HepG2 (cell line): Measurements from ENCODE around the gene FGF23. TPM values are rescaled to one million over a fixed set of nuclear protein-coding genes. Genes with fewer than 3 reads are reported as not detected.

Experiments used
- ATAC-seq: fragments of 200-7000 bp; cut with Tn5 transposase; 3 replicates; pipeline ENCODE4 v1.9.1; 2020; ENCODE audit warnings: mild to moderate bottlenecking, moderate library complexity
- BruUV-seq: library from RNA; stranded (reverse); fragments of 400-500 nt; replicated peaks from 2 replicates; lab custom pipeline; 2021; lab: Mats Ljungman, UMichigan
- CTCF ChIA-PET: fragments of 300-600 bp; formaldehyde crosslinking; extraction: SDS; loops from one replicate; lab custom pipeline; 2021; ENCODE audit warnings: low total read pairs, inconsistent platforms, low intra/inter-chr PET ratio; lab: Yijun Ruan, JAX
- POLR2A ChIA-PET: fragments of 350-600 bp; sonication (Branson Sonifier 250); formaldehyde crosslinking; loops from one replicate; lab custom pipeline; 2020; ENCODE audit warnings: antibody characterized with exemption, inconsistent platforms; lab: Yijun Ruan, JAX
- DNase-seq: peaks from one replicate; pipeline ENCODE4 v3.0.0-alpha.2; 2015; ENCODE audit warnings: low spot score
- FAIRE-seq: peaks from 3 replicates; lab custom pipeline; 2011; peaks lifted over from hg19 to GRCh38; lab: Jason Lieb, UNC
- H2AFZ ChIP-seq: one replicate; pipeline ENCODE4 v1.6.1; 2011; ENCODE audit warnings: low read length, inconsistent platforms
- H3K27ac ChIP-seq: fragments of 300-600 bp; 3 replicates; pipeline ENCODE4 v1.8.0; 2011; ENCODE audit warnings: mixed run types, mild to moderate bottlenecking, mixed read lengths, low read length, inconsistent platforms; ENCODE audit not compliant: insufficient read depth; ENCODE audit errors: extremely low read length
- H3K27me3 ChIP-seq, 2 experiments: fragments of 200-600 bp in 1 of 2; 2 replicates in 1 of 2; 3 replicates in 1 of 2; pipeline versions ENCODE4 v1.6.0 to v1.8.0; 2011; ENCODE audit warnings: low read length in 2 of 2, mild to moderate bottlenecking in 2 of 2, moderate library complexity in 2 of 2, inconsistent platforms in 1 of 2; ENCODE audit not compliant: insufficient read depth in 2 of 2, control insufficient read depth in 1 of 2
- H3K36me3 ChIP-seq, 2 experiments: fragments of 200-600 bp in 1 of 2; replicated peaks in 1 of 2; 2 replicates in 1 of 2; 3 replicates in 1 of 2; pipeline versions ENCODE4 v1.5.1 to v1.8.0; 2011; ENCODE audit warnings: low read length in 2 of 2, inconsistent platforms in 1 of 2; ENCODE audit not compliant: insufficient read depth in 2 of 2, control insufficient read depth in 1 of 2
- H3K4me1 ChIP-seq: 2 replicates; pipeline ENCODE4 v1.5.1; 2012; ENCODE audit warnings: low read length, inconsistent platforms; ENCODE audit not compliant: insufficient read depth
- H3K4me2 ChIP-seq: 2 replicates; pipeline ENCODE4 v1.6.0; 2011; ENCODE audit warnings: low read depth, low read length, inconsistent platforms
- H3K4me3 ChIP-seq, 3 experiments: fragments of 200-600 bp in 1 of 3; sonication (generic), shearing (Covaris generic) in 1 of 3; replicated peaks in 1 of 3; 2 replicates each; pipeline ENCODE4 v1.5.1; 2011 to 2016; ENCODE audit warnings: low read length in 3 of 3, inconsistent platforms in 2 of 3, low read depth in 2 of 3, mild to moderate bottlenecking in 2 of 3, control low read depth in 1 of 3, mixed read lengths in 1 of 3; ENCODE audit not compliant: insufficient read depth in 1 of 3
- H3K79me2 ChIP-seq: one replicate; pipeline ENCODE4 v1.6.1; 2011; ENCODE audit warnings: low read length, inconsistent platforms; ENCODE audit not compliant: insufficient read depth
- H3K9ac ChIP-seq: 2 replicates; pipeline ENCODE4 v1.6.0; 2011; ENCODE audit warnings: mild to moderate bottlenecking, low read depth, low read length, inconsistent platforms; ENCODE audit not compliant: insufficient read depth
- H3K9me3 ChIP-seq: 2 replicates; pipeline ENCODE4 v1.5.1; 2012; ENCODE audit warnings: mild to moderate bottlenecking, low read length
- H4K20me1 ChIP-seq: 2 replicates; pipeline ENCODE4 v1.6.0; 2011; ENCODE audit warnings: inconsistent platforms, mild to moderate bottlenecking, low read length, moderate library complexity; ENCODE audit not compliant: insufficient read depth
- DNMT1 ChIP-seq: sonication (generic); formaldehyde crosslinking; IDR thresholded peaks from 2 replicates; pipeline ENCODE4 v1.5.1; 2020; ENCODE audit warnings: mild to moderate bottlenecking, missing genetic modification reagents
- DPF2 ChIP-seq: sonication (generic); formaldehyde crosslinking; IDR thresholded peaks from 2 replicates; pipeline ENCODE4 v1.4.0; 2020; ENCODE audit warnings: mild to moderate bottlenecking, low read depth, missing genetic modification reagents, borderline replicate concordance
- HMGXB4 ChIP-seq, 2 experiments: sonication (generic) in 1 of 2; formaldehyde crosslinking in 1 of 2; IDR thresholded peaks; 2 replicates each; pipeline versions ENCODE4 v1.4.0 to v1.6.1; 2018 to 2020; ENCODE audit warnings: missing genetic modification reagents in 2 of 2, borderline replicate concordance in 1 of 2, low read depth in 1 of 2, mild to moderate bottlenecking in 1 of 2, missing biosample characterization in 1 of 2
- MXD3 ChIP-seq: IDR thresholded peaks from 2 replicates; pipeline ENCODE4 v1.6.1; 2016; ENCODE audit warnings: mild to moderate bottlenecking, missing biosample characterization, missing genetic modification reagents
- NCOA5 ChIP-seq: sonication (generic); formaldehyde crosslinking; IDR thresholded peaks from 2 replicates; pipeline ENCODE4 v1.4.0; 2020; ENCODE audit warnings: missing genetic modification reagents
- PRDM10 ChIP-seq: sonication (generic); formaldehyde crosslinking; IDR thresholded peaks from 2 replicates; pipeline ENCODE4 v1.4.0; 2020; ENCODE audit warnings: low read depth, missing genetic modification reagents
- RBAK ChIP-seq: sonication (generic); formaldehyde crosslinking; IDR thresholded peaks from 2 replicates; pipeline ENCODE4 v1.5.1; 2020; ENCODE audit warnings: mild to moderate bottlenecking, missing genetic modification reagents
- ZBTB14 ChIP-seq: sonication (generic); formaldehyde crosslinking; IDR thresholded peaks from 2 replicates; pipeline ENCODE4 v1.4.0; 2020; ENCODE audit warnings: missing genetic modification reagents
- ZNF646 ChIP-seq: sonication (generic); formaldehyde crosslinking; IDR thresholded peaks from 2 replicates; pipeline ENCODE4 v1.9.0; 2021; ENCODE audit warnings: mild to moderate bottlenecking, missing genetic modification reagents
- ZSCAN9 ChIP-seq: IDR thresholded peaks from 2 replicates; pipeline ENCODE4 v1.6.1; 2016; ENCODE audit warnings: borderline replicate concordance
- WGBS: methylation state at CpG from one replicate; pipeline ENCODE4 v1.1.6; 2017; ENCODE audit warnings: low lambda C conversion rate; 5-methylcytosine and 5-hydroxymethylcytosine counted together
- in situ Hi-C: cut with HindIII; loops from 2 replicates; pipeline ENCODE4 v1.10.0; 2017; ENCODE audit warnings: low pct_unique_long_range_greater_than_20kb; ENCODE audit not compliant: extremely low pct_ligation_motif_present
- intact Hi-C: fragments of 100-400 bp; cut with micrococcal nuclease; formaldehyde crosslinking; loops from one replicate; pipeline ENCODE4 v1.10.0; 2022; ENCODE audit not compliant: unreplicated experiment
- polyA plus RNA-seq, 8 experiments: library from polyadenylated mRNA; depleted of rRNA in 3 of 8; stranded (reverse) in 7 of 8; unstranded in 1 of 8; fragments of >200 nt; fragmentation: Illumina TruSeq in 4 of 8; extraction: Trizol in 4 of 8; gene quantifications; 2 replicates each; pipeline versions ENCODE4 v1.2.1 to v1.2.3, GENCODE V29; 2011 to 2016; ENCODE audit warnings: low read depth in 4 of 8, missing spikeins in 1 of 8, mixed read lengths in 1 of 8; ENCODE audit not compliant: insufficient read depth in 1 of 8
- total RNA-seq, 5 experiments: library from RNA; depleted of rRNA; stranded (reverse); fragments of >200 nt; fragmentation: Illumina TruSeq; extraction: Trizol; gene quantifications; 2 replicates each; pipeline ENCODE4 v1.2.3, GENCODE V29; 2016; ENCODE audit warnings: low read depth in 1 of 5

Gene FGF23
- total and polyA plus RNA-seq, 2 of the 13 experiments (the other 11 are each of a cell fraction or from before 2014, with no cell fraction given) = not detected

- H3K4me1 ChIP-seq = no peaks in the 10 kb centered on the region
- POLR2A ChIA-PET = no interaction called here
- no peak for TF ChIP-seq PRDM10 (CRISPR knock-in tag)
- TF ChIP-seq HMGXB4 (CRISPR knock-in tag; IDR thresholded peaks at IDR 0.05; ENCODE audit: borderline replicate concordance in 1 of 2, low read depth in 1 of 2) = no peak
- TF ChIP-seq DNMT1 (CRISPR knock-in tag) = no peak
- TF ChIP-seq NCOA5 (CRISPR knock-in tag) = no peak
- no peak for TF ChIP-seq ZSCAN9 (CRISPR knock-in tag)
- no peak for TF ChIP-seq RBAK (CRISPR knock-in tag)
- no peak for TF ChIP-seq ZNF646 (CRISPR knock-in tag)
- TF ChIP-seq MXD3 (CRISPR knock-in tag) = no peak
- no peak for TF ChIP-seq DPF2
- TF ChIP-seq ZBTB14 = no peak
Observed at GRCh38 chr12:4412465-4412864, 33.0 kb upstream of the FGF23 start.

More at GRCh38 chr12:4412465-4412864, 33.0 kb upstream of the FGF23 start:
- ATAC-seq (no peak), DNase-seq (no peak), FAIRE-seq (no peak)
- WGBS = 30% methylated on average over 1 of the region's 1 CpG
- H3K36me3 ChIP-seq = no peaks in the 10 kb centered on the region
- no peaks in the 10 kb centered on the region for H3K79me2 ChIP-seq
- no peaks in the 10 kb centered on the region for H4K20me1 ChIP-seq
- H3K9me3 ChIP-seq = no peaks in the 10 kb centered on the region
- H3K4me3 ChIP-seq = no peak overlapping the region
- peaks cover 2 to 52% of the 10 kb centered on the region in 2 experiments; a peak in 4 of 5 replicates for H3K27me3 ChIP-seq
- no peak overlapping the region for H3K9ac ChIP-seq
- intact Hi-C loops (no loop called here), in situ Hi-C loops (loop anchor here (10.0 kb wide), 1 partner anchor 108 kb away; no protein-coding TSS in a partner anchor)
- no peak overlapping the region for H2AFZ ChIP-seq
- no TSS peak for BruUV-seq
- CTCF ChIA-PET = no interaction called here
- H3K27ac ChIP-seq = no peak overlapping the region
- no peak overlapping the region for H3K4me2 ChIP-seq
